BE2C (cell line): ENCODE data around the gene APC2.

Source experiments
- DNase-seq: peaks from one replicate; pipeline ENCODE4 v3.0.0-alpha.2; 2020
- H3K27me3 ChIP-seq: fragments of 250-450 bp; sonication (Bioruptor Pico); 2 replicates; pipeline ENCODE4 v1.5.1; 2020; ENCODE audit warnings: mild to moderate bottlenecking
- H3K36me3 ChIP-seq: fragments of 250-450 bp; sonication (Bioruptor Pico); 2 replicates; pipeline ENCODE4 v1.5.1; 2020; ENCODE audit warnings: mild to moderate bottlenecking
- H3K4me1 ChIP-seq: fragments of 250-450 bp; sonication (Bioruptor Pico); 2 replicates; pipeline ENCODE4 v1.5.1; 2020
- H3K4me3 ChIP-seq: 2 replicates; pipeline ENCODE4 v1.5.1; 2011; ENCODE audit warnings: low read depth, low read length
- H3K9me3 ChIP-seq: fragments of 250-450 bp; sonication (Bioruptor Pico); 2 replicates; pipeline ENCODE4 v1.5.1; 2020
- CTCF ChIP-seq: IDR thresholded peaks from 2 replicates; pipeline ENCODE4 v1.5.1; 2012; ENCODE audit warnings: mild to moderate bottlenecking, low read depth, low read length

Gene APC2

DNA sequence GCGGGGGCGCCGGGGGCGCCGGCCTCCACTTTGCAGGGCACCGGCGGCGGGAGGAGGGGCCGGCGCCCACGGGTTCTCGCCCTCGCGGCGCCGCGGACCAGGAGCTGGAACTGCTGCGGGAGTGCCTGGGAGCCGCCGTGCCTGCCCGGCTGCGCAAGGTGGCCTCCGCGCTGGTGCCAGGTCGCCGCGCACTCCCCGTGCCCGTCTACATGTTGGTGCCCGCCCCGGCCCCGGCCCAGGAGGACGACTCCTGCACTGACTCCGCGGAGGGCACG, 17.2 kb downstream of the APC2 start:
- Histone ChIP-seq H3K4me3 (no peak overlapping the region), H3K9me3 (no peaks in the 10 kb centered on the region), H3K36me3 (peaks cover 15% of the 10 kb centered on the region), H3K27me3 (no peaks in the 10 kb centered on the region), H3K4me1 (no peaks in the 10 kb centered on the region)
- no peak for TF ChIP-seq CTCF
- DNase-seq: no peak

DNA sequence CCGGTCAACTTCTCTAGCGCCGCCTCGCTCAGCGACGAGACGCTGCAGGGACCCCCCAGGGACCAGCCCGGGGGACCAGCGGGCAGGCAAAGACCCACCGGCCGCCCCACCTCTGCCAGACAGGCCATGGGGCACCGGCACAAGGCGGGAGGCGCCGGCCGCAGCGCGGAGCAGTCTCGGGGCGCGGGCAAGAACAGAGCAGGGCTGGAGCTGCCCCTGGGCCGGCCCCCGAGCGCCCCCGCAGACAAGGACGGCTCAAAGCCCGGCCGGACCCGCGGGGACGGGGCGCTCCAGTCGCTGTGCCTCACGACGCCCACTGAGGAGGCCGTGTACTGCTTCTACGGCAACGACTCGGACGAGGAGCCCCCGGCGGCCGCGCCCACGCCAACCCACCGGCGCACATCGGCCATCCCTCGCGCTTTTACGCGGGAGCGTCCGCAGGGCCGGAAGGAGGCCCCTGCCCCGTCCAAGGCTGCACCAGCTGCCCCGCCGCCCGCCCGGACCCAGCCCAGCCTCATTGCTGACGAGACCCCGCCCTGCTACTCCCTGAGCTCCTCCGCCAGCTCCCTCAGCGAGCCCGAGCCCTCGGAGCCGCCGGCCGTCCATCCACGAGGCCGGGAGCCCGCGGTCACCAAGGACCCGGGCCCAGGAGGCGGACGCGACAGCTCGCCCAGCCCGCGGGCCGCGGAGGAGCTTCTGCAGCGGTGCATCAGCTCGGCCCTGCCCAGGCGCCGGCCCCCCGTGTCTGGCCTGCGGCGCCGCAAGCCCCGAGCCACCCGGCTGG, 17.8 kb downstream of the APC2 start:
- Histone ChIP-seq H3K4me3 (no peak overlapping the region), H3K9me3 (no peaks in the 10 kb centered on the region), H3K36me3 (peaks cover 15% of the 10 kb centered on the region), H3K4me1 (peaks cover 1% of the 10 kb centered on the region), H3K27me3 (no peaks in the 10 kb centered on the region)
- TF ChIP-seq CTCF: no peak
- DNase-seq: no peak

DNA sequence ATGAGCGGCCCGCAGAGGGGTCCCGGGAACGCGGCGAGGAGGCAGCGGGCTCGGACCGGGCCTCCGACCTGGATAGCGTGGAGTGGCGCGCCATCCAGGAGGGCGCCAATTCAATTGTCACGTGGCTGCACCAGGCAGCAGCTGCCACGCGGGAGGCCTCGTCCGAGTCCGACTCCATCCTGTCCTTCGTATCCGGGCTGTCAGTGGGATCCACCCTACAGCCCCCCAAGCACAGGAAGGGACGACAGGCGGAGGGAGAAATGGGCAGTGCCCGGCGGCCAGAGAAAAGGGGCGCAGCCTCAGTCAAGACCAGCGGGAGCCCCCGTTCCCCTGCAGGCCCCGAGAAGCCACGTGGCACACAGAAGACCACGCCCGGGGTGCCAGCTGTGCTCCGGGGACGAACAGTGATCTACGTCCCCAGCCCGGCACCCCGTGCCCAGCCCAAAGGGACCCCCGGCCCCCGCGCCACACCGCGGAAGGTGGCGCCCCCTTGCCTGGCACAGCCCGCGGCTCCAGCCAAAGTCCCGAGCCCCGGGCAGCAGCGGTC, 18.4 kb downstream of the APC2 start:
- H3K4me1 ChIP-seq: peaks cover 8% of the 10 kb centered on the region

GRCh38 chr19:1468821-1469254, 18.9 kb downstream of the APC2 start:
- no peaks in the 10 kb centered on the region for H3K27me3 ChIP-seq
- no peak for TF ChIP-seq CTCF
- H3K4me1 ChIP-seq: peaks cover 8% of the 10 kb centered on the region
- H3K9me3 ChIP-seq: no peaks in the 10 kb centered on the region
- no peak overlapping the region for H3K4me3 ChIP-seq
- no peak for DNase-seq
- H3K36me3 ChIP-seq: peaks cover 15% of the 10 kb centered on the region

More for the DNA sequence above, 18.4 kb downstream of the APC2 start:
- Histone ChIP-seq H3K27me3 (no peaks in the 10 kb centered on the region), H3K4me3 (no peak overlapping the region), H3K9me3 (no peaks in the 10 kb centered on the region), H3K36me3 (peaks cover 15% of the 10 kb centered on the region)
- no peak for DNase-seq
- no peak for TF ChIP-seq CTCF

DNA sequence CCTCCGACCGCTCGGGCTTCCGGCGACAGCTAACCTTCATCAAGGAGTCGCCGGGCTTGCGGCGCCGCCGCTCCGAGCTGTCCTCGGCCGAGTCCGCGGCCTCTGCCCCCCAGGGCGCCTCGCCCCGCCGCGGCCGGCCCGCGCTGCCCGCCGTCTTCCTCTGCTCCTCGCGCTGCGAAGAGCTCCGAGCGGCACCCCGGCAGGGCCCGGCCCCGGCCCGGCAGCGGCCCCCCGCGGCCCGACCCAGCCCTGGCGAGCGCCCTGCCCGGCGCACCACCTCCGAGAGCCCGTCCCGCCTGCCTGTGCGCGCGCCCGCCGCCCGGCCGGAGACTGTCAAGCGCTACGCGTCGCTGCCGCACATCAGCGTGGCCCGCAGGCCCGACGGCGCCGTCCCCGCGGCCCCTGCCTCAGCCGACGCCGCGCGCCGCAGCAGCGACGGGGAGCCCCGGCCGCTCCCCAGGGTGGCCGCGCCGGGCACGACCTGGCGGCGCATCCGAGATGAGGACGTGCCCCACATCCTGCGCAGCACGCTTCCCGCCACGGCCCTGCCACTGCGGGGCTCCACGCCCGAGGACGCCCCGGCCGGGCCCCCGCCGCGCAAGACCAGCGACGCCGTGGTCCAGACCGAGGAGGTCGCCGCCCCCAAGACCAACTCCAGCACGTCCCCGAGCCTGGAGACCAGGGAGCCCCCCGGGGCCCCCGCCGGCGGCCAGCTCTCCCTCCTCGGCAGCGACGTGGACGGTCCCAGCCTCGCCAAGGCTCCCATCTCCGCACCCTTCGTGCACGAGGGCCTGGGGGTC, 19.5 kb downstream of the APC2 start:
- DNase-seq: no peak
- TF ChIP-seq CTCF: no peak
- no peaks in the 10 kb centered on the region for H3K9me3 ChIP-seq
- H3K27me3 ChIP-seq: no peaks in the 10 kb centered on the region
- peaks cover 15% of the 10 kb centered on the region for H3K36me3 ChIP-seq
- H3K4me1 ChIP-seq: peaks cover 14% of the 10 kb centered on the region
- H3K4me3 ChIP-seq: no peak overlapping the region

- TF ChIP-seq CTCF: no peak
- Histone ChIP-seq H3K36me3 (peaks cover 15% of the 10 kb centered on the region), H3K4me1 (peaks cover 14% of the 10 kb centered on the region), H3K4me3 (no peak overlapping the region), H3K9me3 (no peaks in the 10 kb centered on the region), H3K27me3 (no peaks in the 10 kb centered on the region)
- no peak for DNase-seq
Measured at GRCh38 chr19:1470055-1470304, 20.1 kb downstream of the APC2 start.
